ELR (cell line): Measurements from ENCODE around the gene CILP2.

Experiments
- DNase-seq: peaks from one replicate; pipeline ENCODE4 v3.0.0-alpha.2; 2015; ENCODE audit warnings: low read depth

The CILP2 gene

GRCh38 chr19:19545707-19546106, 7.6 kb downstream of the CILP2 start:
- no peak for DNase-seq

GRCh38 chr19:19546751-19547162, 8.7 kb downstream of the CILP2 start:
- no peak for DNase-seq

GRCh38 chr19:19547674-19548336, 9.7 kb downstream of the CILP2 start:
- DNase-seq, result no peak

GRCh38 chr19:19548915-19549759, 11.1 kb downstream of the CILP2 start:
- DNase-seq, result no peak

- DNase-seq, result no peak
Observed at GRCh38 chr19:19549804-19550464, 11.9 kb downstream of the CILP2 start.

GRCh38 chr19:19550485-19550929, 12.4 kb downstream of the CILP2 start:
- DNase-seq, result peak; percentile 27

- DNase-seq, result no peak
Observed at GRCh38 chr19:19550972-19551852, 13.1 kb downstream of the CILP2 start.

- DNase-seq, result no peak
Observed at GRCh38 chr19:19551853-19552192, 13.8 kb downstream of the CILP2 start.

GRCh38 chr19:19552798-19553197, 14.7 kb downstream of the CILP2 start:
- DNase-seq, result peak; percentile 61

- no peak for DNase-seq
Observed at GRCh38 chr19:19553670-19554069, 15.6 kb downstream of the CILP2 start.

- peak; percentile 67 for DNase-seq
Observed at GRCh38 chr19:19554074-19555023, 16.3 kb downstream of the CILP2 start.

- no peak for DNase-seq
Observed at GRCh38 chr19:19558055-19558454, 20.0 kb downstream of the CILP2 start.

- no peak for DNase-seq
Observed at GRCh38 chr19:19558636-19559035, 20.6 kb downstream of the CILP2 start.

GRCh38 chr19:19559931-19560330, 21.9 kb downstream of the CILP2 start:
- no peak for DNase-seq

- no peak for DNase-seq
Observed at GRCh38 chr19:19561946-19562664, 24.0 kb downstream of the CILP2 start.

- no peak for DNase-seq
Observed at GRCh38 chr19:19562665-19563347, 24.7 kb downstream of the CILP2 start.

- no peak for DNase-seq
Observed at GRCh38 chr19:19563348-19563848, 25.3 kb downstream of the CILP2 start.

- peak; percentile 43 for DNase-seq
Observed at GRCh38 chr19:19566306-19566705, 28.2 kb downstream of the CILP2 start.

GRCh38 chr19:19567391-19567790, 29.3 kb downstream of the CILP2 start:
- DNase-seq, result no peak
